ENCODE measurements around the gene PDPR.
"Not testable (repeated sequence)": the region's sequence is repeated elsewhere in the genome, so short reads cannot be mapped to it uniquely, and the experiment has no call there.

DNA sequence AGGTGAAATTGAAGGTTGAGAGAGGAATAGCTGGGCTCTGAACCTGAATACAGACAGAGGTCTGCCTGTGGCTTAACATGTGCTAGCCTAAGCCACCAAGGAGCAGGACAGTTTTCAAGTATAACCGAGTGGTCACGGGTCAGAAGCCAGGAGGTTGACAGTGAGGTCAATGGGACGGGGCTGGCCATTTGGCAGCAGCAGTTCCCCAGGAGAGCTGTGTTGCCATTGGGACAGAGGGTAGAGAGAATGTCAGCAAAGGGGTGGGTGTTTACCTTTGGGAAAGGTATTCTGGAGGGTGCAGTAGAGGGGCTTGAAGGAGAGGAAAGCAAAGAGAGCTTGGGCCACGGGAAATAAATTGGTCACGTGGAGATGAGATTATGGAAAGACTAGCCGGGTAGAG is 4.2 kb downstream of the PDPR start:
- not testable (repeated sequence) for TF ChIP-seq EZH2 (IDR thresholded peaks at IDR 0.05; ENCODE audit: low read depth, unreplicated experiment); JUNB (IDR thresholded peaks at IDR 0.05; ENCODE audit: unreplicated experiment); ZNF462 (CRISPR knock-in tag; IDR thresholded peaks at IDR 0.05); EZH2phosphoT487 (IDR thresholded peaks at IDR 0.05; ENCODE audit: unreplicated experiment); POLR2AphosphoS5 (IDR thresholded peaks at IDR 0.05; ENCODE audit: low read depth); STAT1 (IDR thresholded peaks at IDR 0.05; ENCODE audit: unreplicated experiment); CREB1 (CRISPR knock-in tag; IDR thresholded peaks at IDR 0.05; ENCODE audit: low read depth); NANOG (IDR thresholded peaks at IDR 0.05; ENCODE audit: borderline replicate concordance); ZNF114 (CRISPR knock-in tag; IDR thresholded peaks at IDR 0.05); ZNF331 (CRISPR knock-in tag; IDR thresholded peaks at IDR 0.05; ENCODE audit: low read depth)
- TF ChIP-seq, protein P1, sequence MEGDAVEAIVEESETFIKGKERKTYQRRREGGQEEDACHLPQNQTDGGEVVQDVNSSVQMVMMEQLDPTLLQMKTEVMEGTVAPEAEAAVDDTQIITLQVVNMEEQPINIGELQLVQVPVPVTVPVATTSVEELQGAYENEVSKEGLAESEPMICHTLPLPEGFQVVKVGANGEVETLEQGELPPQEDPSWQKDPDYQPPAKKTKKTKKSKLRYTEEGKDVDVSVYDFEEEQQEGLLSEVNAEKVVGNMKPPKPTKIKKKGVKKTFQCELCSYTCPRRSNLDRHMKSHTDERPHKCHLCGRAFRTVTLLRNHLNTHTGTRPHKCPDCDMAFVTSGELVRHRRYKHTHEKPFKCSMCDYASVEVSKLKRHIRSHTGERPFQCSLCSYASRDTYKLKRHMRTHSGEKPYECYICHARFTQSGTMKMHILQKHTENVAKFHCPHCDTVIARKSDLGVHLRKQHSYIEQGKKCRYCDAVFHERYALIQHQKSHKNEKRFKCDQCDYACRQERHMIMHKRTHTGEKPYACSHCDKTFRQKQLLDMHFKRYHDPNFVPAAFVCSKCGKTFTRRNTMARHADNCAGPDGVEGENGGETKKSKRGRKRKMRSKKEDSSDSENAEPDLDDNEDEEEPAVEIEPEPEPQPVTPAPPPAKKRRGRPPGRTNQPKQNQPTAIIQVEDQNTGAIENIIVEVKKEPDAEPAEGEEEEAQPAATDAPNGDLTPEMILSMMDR (conservative IDR thresholded peaks at IDR 0.05; ENCODE audit: low read depth in 2 of 2): not testable (repeated sequence)
- TF ChIP-seq, protein P2, sequence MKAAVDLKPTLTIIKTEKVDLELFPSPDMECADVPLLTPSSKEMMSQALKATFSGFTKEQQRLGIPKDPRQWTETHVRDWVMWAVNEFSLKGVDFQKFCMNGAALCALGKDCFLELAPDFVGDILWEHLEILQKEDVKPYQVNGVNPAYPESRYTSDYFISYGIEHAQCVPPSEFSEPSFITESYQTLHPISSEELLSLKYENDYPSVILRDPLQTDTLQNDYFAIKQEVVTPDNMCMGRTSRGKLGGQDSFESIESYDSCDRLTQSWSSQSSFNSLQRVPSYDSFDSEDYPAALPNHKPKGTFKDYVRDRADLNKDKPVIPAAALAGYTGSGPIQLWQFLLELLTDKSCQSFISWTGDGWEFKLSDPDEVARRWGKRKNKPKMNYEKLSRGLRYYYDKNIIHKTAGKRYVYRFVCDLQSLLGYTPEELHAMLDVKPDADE (IDR thresholded peaks at IDR 0.05): not testable (repeated sequence)
- TF ChIP-seq, protein P3, sequence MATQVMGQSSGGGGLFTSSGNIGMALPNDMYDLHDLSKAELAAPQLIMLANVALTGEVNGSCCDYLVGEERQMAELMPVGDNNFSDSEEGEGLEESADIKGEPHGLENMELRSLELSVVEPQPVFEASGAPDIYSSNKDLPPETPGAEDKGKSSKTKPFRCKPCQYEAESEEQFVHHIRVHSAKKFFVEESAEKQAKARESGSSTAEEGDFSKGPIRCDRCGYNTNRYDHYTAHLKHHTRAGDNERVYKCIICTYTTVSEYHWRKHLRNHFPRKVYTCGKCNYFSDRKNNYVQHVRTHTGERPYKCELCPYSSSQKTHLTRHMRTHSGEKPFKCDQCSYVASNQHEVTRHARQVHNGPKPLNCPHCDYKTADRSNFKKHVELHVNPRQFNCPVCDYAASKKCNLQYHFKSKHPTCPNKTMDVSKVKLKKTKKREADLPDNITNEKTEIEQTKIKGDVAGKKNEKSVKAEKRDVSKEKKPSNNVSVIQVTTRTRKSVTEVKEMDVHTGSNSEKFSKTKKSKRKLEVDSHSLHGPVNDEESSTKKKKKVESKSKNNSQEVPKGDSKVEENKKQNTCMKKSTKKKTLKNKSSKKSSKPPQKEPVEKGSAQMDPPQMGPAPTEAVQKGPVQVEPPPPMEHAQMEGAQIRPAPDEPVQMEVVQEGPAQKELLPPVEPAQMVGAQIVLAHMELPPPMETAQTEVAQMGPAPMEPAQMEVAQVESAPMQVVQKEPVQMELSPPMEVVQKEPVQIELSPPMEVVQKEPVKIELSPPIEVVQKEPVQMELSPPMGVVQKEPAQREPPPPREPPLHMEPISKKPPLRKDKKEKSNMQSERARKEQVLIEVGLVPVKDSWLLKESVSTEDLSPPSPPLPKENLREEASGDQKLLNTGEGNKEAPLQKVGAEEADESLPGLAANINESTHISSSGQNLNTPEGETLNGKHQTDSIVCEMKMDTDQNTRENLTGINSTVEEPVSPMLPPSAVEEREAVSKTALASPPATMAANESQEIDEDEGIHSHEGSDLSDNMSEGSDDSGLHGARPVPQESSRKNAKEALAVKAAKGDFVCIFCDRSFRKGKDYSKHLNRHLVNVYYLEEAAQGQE (IDR thresholded peaks at IDR 0.05; ENCODE audit: unreplicated experiment): not testable (repeated sequence)
